ENCODE results near the gene HYAL3.
"Not testable (repeated sequence)": the region's sequence is repeated elsewhere in the genome, so short reads cannot be mapped to it uniquely, and the experiment has no call there.

The HYAL3 gene

DNA sequence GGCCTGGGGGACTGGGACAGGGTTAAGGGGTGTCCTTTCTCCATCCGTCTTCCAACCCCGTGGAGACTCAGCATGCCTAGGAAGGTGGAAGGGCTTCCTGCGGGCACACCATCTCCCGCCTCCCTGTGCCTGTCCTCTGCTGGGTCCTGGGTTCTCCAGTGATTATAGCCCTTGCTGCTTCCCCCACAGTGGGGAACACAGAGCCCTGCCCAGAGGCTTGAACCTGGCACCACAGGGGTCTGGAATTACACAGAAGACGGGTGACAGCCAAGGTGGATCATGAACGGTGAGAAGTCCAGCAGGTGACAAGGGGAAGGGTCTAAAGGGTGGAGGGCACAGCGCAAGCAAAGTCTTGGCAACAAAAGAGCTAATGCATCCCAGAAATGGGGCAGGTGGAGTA lies 36.4 kb downstream of the HYAL3 start:
- no peak for TF ChIP-seq EZH2phosphoT487 (IDR thresholded peaks at IDR 0.05; ENCODE audit: borderline replicate concordance, low read length)
- TF ChIP-seq, protein P1, sequence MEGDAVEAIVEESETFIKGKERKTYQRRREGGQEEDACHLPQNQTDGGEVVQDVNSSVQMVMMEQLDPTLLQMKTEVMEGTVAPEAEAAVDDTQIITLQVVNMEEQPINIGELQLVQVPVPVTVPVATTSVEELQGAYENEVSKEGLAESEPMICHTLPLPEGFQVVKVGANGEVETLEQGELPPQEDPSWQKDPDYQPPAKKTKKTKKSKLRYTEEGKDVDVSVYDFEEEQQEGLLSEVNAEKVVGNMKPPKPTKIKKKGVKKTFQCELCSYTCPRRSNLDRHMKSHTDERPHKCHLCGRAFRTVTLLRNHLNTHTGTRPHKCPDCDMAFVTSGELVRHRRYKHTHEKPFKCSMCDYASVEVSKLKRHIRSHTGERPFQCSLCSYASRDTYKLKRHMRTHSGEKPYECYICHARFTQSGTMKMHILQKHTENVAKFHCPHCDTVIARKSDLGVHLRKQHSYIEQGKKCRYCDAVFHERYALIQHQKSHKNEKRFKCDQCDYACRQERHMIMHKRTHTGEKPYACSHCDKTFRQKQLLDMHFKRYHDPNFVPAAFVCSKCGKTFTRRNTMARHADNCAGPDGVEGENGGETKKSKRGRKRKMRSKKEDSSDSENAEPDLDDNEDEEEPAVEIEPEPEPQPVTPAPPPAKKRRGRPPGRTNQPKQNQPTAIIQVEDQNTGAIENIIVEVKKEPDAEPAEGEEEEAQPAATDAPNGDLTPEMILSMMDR (IDR thresholded peaks at IDR 0.05; ENCODE audit: low read depth, low read length, poor library complexity, severe bottlenecking), result no peak
- peaks cover 10% of the 10 kb centered on the region for H3K4me1 ChIP-seq (ENCODE audit: control insufficient read depth, low read length)

DNA sequence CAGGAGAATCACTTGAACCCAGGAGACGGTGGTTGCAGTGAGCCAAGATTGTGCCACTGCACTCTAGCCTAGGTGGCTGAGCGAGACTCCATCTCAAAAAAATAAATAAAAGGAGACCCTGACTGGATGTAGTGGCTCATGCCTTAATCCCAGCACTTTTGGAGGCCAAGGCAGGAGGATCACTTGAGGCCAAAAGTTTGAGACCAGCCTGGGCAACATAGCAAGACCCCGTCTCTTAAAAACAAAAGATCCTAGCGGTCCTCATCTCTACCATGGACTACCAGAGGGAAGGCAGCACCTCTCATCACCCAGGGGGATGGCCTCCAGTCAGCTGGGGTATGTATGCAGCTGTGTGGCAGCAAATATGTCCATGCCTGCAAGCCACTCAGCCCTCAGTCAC lies 37.0 kb downstream of the HYAL3 start:
- not testable (repeated sequence) for H4K20me1 ChIP-seq (ENCODE audit: control insufficient read depth, insufficient read depth, low read depth, low read length); H3K4me3 ChIP-seq (ENCODE audit: low read length); H3K9me3 ChIP-seq (ENCODE audit: control insufficient read depth, insufficient read depth, low read length); H3K27ac ChIP-seq (ENCODE audit: low read depth, low read length); H3K4me2 ChIP-seq (ENCODE audit: low read length); H3K79me2 ChIP-seq (ENCODE audit: control insufficient read depth, low read length); H3F3A ChIP-seq (ENCODE audit: control insufficient read depth, insufficient read depth); H3K36me3 ChIP-seq (ENCODE audit: control insufficient read depth, low read length); H3K9me2 ChIP-seq (replicated peaks; ENCODE audit: control insufficient read depth, low read length)
- peaks cover 12% of the 10 kb centered on the region for H3K27me3 ChIP-seq (ENCODE audit: control insufficient read depth, low read length)
- peaks cover 10% of the 10 kb centered on the region for H3K4me1 ChIP-seq (ENCODE audit: control insufficient read depth, low read length)

More for the DNA sequence above, 36.4 kb downstream of the HYAL3 start:
- Histone ChIP-seq H3K27ac (ENCODE audit: low read depth, low read length) (no peak overlapping the region), H3F3A (ENCODE audit: control insufficient read depth, insufficient read depth) (no peaks in the 10 kb centered on the region), H4K20me1 (ENCODE audit: control insufficient read depth, insufficient read depth, low read depth, low read length) (no peaks in the 10 kb centered on the region), H3K9me2 (replicated peaks; ENCODE audit: control insufficient read depth, low read length) (no peaks in the 10 kb centered on the region), H3K4me2 (ENCODE audit: low read length) (no peak overlapping the region), H3K4me3 (ENCODE audit: low read length) (no peak overlapping the region), H3K27me3 (ENCODE audit: control insufficient read depth, low read length) (peaks cover 17% of the 10 kb centered on the region), H3K9me3 (ENCODE audit: control insufficient read depth, insufficient read depth, low read length) (no peaks in the 10 kb centered on the region), H3K36me3 (ENCODE audit: control insufficient read depth, low read length) (peaks cover 3% of the 10 kb centered on the region; the same call in 1 of the 2 replicates), H3K79me2 (ENCODE audit: control insufficient read depth, low read length) (no peaks in the 10 kb centered on the region)

DNA sequence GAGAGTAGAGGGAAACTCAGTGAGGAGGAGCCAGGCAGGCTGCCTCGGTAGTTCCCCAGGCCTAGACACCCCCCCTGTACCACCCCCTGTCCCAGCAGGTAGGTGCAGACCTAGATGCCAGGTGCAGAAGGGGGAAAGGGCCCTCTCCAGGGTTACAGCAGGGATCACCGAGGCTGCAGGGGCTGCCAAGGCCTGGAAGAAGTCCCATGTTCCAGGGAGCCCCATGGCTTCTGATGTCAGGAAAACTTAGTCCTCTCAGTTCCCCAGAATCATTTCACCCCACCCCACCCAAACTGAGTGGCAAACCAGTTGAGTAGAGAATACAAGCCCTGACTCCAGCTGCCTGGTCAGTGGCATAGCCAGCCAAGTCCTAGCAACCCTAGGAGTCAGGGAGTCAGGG lies 37.7 kb downstream of the HYAL3 start:
- TF ChIP-seq EZH2phosphoT487 (IDR thresholded peaks at IDR 0.05; ENCODE audit: borderline replicate concordance, low read length), result no peak
- TF ChIP-seq, protein P1 (IDR thresholded peaks at IDR 0.05; ENCODE audit: low read depth, low read length, poor library complexity, severe bottlenecking), result no peak
- H3K27me3 ChIP-seq (ENCODE audit: control insufficient read depth, low read length), result peaks cover 5% of the 10 kb centered on the region
- no peaks in the 10 kb centered on the region for H4K20me1 ChIP-seq (ENCODE audit: control insufficient read depth, insufficient read depth, low read depth, low read length)
- H3K36me3 ChIP-seq (ENCODE audit: control insufficient read depth, low read length), result peaks cover 15% of the 10 kb centered on the region
- no peaks in the 10 kb centered on the region; the same call in 1 of the 2 replicates for H3F3A ChIP-seq (ENCODE audit: control insufficient read depth, insufficient read depth)
- H3K79me2 ChIP-seq (ENCODE audit: control insufficient read depth, low read length), result no peaks in the 10 kb centered on the region
- no peak overlapping the region for H3K27ac ChIP-seq (ENCODE audit: low read depth, low read length)
- no peaks in the 10 kb centered on the region for H3K9me2 ChIP-seq (replicated peaks; ENCODE audit: control insufficient read depth, low read length)
- peaks cover 10% of the 10 kb centered on the region for H3K4me1 ChIP-seq (ENCODE audit: control insufficient read depth, low read length)
- no peak overlapping the region for H3K4me2 ChIP-seq (ENCODE audit: low read length)
- no peak overlapping the region for H3K4me3 ChIP-seq (ENCODE audit: low read length)
- no peaks in the 10 kb centered on the region for H3K9me3 ChIP-seq (ENCODE audit: control insufficient read depth, insufficient read depth, low read length)

DNA sequence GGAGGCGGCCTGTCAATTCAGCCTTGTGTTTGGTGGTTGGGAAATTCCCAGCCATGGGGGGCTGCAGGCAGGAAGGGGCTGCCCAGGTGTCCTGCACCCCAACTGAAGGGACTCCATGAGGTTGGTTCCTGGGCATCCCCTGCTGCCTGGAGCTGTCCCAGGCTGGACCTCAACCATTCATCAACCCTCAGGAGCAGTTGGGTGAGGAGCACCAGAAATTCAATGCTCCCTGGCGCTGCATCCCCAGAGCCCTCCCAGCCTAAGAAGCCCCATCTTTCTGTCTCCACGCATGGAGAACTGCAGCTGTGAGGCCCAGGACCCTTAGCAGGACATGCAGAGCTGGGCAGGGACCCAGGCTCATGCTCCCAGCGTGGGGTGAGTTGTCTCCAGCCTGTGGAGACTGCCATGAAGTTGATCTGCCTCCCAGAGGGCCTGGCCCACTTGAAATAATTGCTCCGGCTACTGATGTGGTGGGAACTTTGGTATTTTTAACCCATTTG lies 38.2 kb downstream of the HYAL3 start:
- H3K36me3 ChIP-seq (ENCODE audit: control insufficient read depth, low read length), result peaks cover 20% of the 10 kb centered on the region
- H3K4me2 ChIP-seq (ENCODE audit: low read length), result 0 out of 2 replicates have a peak overlapping the region, but pooled peaks have one; percentile 69
- peaks cover 10% of the 10 kb centered on the region for H3K4me1 ChIP-seq (ENCODE audit: control insufficient read depth, low read length)
- no peaks in the 10 kb centered on the region for H3K79me2 ChIP-seq (ENCODE audit: control insufficient read depth, low read length)
- H3K27me3 ChIP-seq (ENCODE audit: control insufficient read depth, low read length), result no peaks in the 10 kb centered on the region; the same call in 1 of the 2 replicates
- H4K20me1 ChIP-seq (ENCODE audit: control insufficient read depth, insufficient read depth, low read depth, low read length), result no peaks in the 10 kb centered on the region
- no peaks in the 10 kb centered on the region for H3K9me3 ChIP-seq (ENCODE audit: control insufficient read depth, insufficient read depth, low read length)
- TF ChIP-seq, protein P1 (IDR thresholded peaks at IDR 0.05; ENCODE audit: low read depth, low read length, poor library complexity, severe bottlenecking), result no peak
- no peak for TF ChIP-seq EZH2phosphoT487 (IDR thresholded peaks at IDR 0.05; ENCODE audit: borderline replicate concordance, low read length)
- H3F3A ChIP-seq (ENCODE audit: control insufficient read depth, insufficient read depth), result no peaks in the 10 kb centered on the region; the same call in 1 of the 2 replicates
- no peak overlapping the region for H3K4me3 ChIP-seq (ENCODE audit: low read length)
- H3K9me2 ChIP-seq (replicated peaks; ENCODE audit: control insufficient read depth, low read length), result no peaks in the 10 kb centered on the region
- H3K27ac ChIP-seq (ENCODE audit: low read depth, low read length), result no peak overlapping the region
